Measurements from ENCODE around the gene EHBP1.

The EHBP1 gene

GRCh38 chr2:62705007-62705829, at the start of gene EHBP1:
Gene EHBP1 (plus strand): TSS chr2:62705713. CDS start chr2:62707192, 1,479 bp downstream.
- DNase-seq = peak; percentile 96

GRCh38 chr2:62657783-62658182, 47.7 kb upstream of the EHBP1 start:
- DNase-seq = no peak

- DNase-seq = no peak
Observed at GRCh38 chr2:62658891-62659290, 46.6 kb upstream of the EHBP1 start.

GRCh38 chr2:62660087-62660486, 45.4 kb upstream of the EHBP1 start:
- no peak for DNase-seq

- no peak for DNase-seq
Observed at GRCh38 chr2:62660582-62661262, 44.8 kb upstream of the EHBP1 start.

GRCh38 chr2:62661263-62661635, 44.3 kb upstream of the EHBP1 start:
- no peak for DNase-seq

GRCh38 chr2:62662131-62662530, 43.4 kb upstream of the EHBP1 start:
- DNase-seq = no peak

- DNase-seq = no peak
Observed at GRCh38 chr2:62662554-62662953, 43.0 kb upstream of the EHBP1 start.

- DNase-seq = no peak
Observed at GRCh38 chr2:62663411-62663810, 42.1 kb upstream of the EHBP1 start.

- DNase-seq = no peak
Observed at GRCh38 chr2:62663920-62664795, 41.4 kb upstream of the EHBP1 start.

GRCh38 chr2:62665446-62665845, 40.1 kb upstream of the EHBP1 start:
- DNase-seq = no peak

GRCh38 chr2:62669180-62669579, 36.3 kb upstream of the EHBP1 start:
- DNase-seq = no peak

- DNase-seq = no peak
Observed at GRCh38 chr2:62672601-62673000, 32.9 kb upstream of the EHBP1 start.

GRCh38 chr2:62675062-62675461, 30.5 kb upstream of the EHBP1 start:
- no peak for DNase-seq

GRCh38 chr2:62685256-62685655, 20.3 kb upstream of the EHBP1 start:
- no peak for DNase-seq

- no peak for DNase-seq
Observed at GRCh38 chr2:62686012-62686685, 19.4 kb upstream of the EHBP1 start.

GRCh38 chr2:62687636-62688035, 17.9 kb upstream of the EHBP1 start:
- DNase-seq = no peak

GRCh38 chr2:62688771-62689170, 16.7 kb upstream of the EHBP1 start:
- DNase-seq = no peak

GRCh38 chr2:62691186-62691585, 14.3 kb upstream of the EHBP1 start:
- no peak for DNase-seq

GRCh38 chr2:62692225-62692624, 13.3 kb upstream of the EHBP1 start:
- DNase-seq = no peak

GRCh38 chr2:62698653-62699052, 6.9 kb upstream of the EHBP1 start:
- no peak for DNase-seq

GRCh38 chr2:62704654-62705006, 883 bp upstream of the EHBP1 start:
- DNase-seq = no peak
